ENCODE data around the gene SNUPN. TPM values are rescaled to one million over a fixed set of nuclear protein-coding genes. Genes with fewer than 3 reads are reported as not detected.
"Not testable (repeated sequence)": the region's sequence is repeated elsewhere in the genome, so short reads cannot be mapped to it uniquely, and the experiment has no call there.

SNUPN gene
- total RNA-seq, 4 donors from 2014 or later = 16.5 to 19.7 (median 18.1) TPM

- WGBS, 2 donors = 91 to 98% methylated on average over 5 of the region's 5 CpGs
- DNase-seq (ENCODE audit: low spot score in 2 of 2) = no peak
- TF ChIP-seq POLR2A (IDR thresholded peaks at IDR 0.05) = no peak
- no peak for TF ChIP-seq CTCF (IDR thresholded peaks at IDR 0.05)
- no peak overlapping the region for H3K4me3 ChIP-seq (ENCODE audit: low read depth, poor library complexity, severe bottlenecking)
- intact Hi-C loops (cut with DNase I; ENCODE audit: low total_unique reads) = no loop called here
Observed at GRCh38 chr15:75589071-75589470, 36.5 kb downstream of the SNUPN start.

GRCh38 chr15:75586422-75586821 is 39.1 kb downstream of the SNUPN start:
- 96 to 97% methylated on average over 5 of the region's 5 CpGs for WGBS, 2 donors
- intact Hi-C loops (cut with DNase I; ENCODE audit: low total_unique reads); DNase-seq (ENCODE audit: low spot score in 2 of 2); H3K4me3 ChIP-seq (ENCODE audit: low read depth, poor library complexity, severe bottlenecking): not testable (repeated sequence)

GRCh38 chr15:75584121-75584520 is 41.4 kb downstream of the SNUPN start:
- intact Hi-C loops (cut with DNase I; ENCODE audit: low total_unique reads) = no loop called here
- H3K4me3 ChIP-seq (ENCODE audit: low read depth, poor library complexity, severe bottlenecking) = no peak overlapping the region
- no peak for DNase-seq (ENCODE audit: low spot score in 2 of 2)
- 43 to 53% methylated on average over 4 of the region's 4 CpGs for WGBS, 2 donors
- TF ChIP-seq CTCF (IDR thresholded peaks at IDR 0.05) (no peak), POLR2A (IDR thresholded peaks at IDR 0.05) (no peak)

- no peak overlapping the region for H3K4me3 ChIP-seq (ENCODE audit: low read depth, poor library complexity, severe bottlenecking)
- WGBS, 2 donors = 29 to 53% methylated on average over 5 of the region's 5 CpGs
- peak in 1 of 2 donors; percentile 36 for DNase-seq (ENCODE audit: low spot score in 2 of 2)
- TF ChIP-seq CTCF (IDR thresholded peaks at IDR 0.05) (no peak), POLR2A (IDR thresholded peaks at IDR 0.05) (no peak)
- intact Hi-C loops (cut with DNase I; ENCODE audit: low total_unique reads) = no loop called here
Observed at GRCh38 chr15:75583701-75584100, 41.8 kb downstream of the SNUPN start.

- intact Hi-C loops (cut with DNase I; ENCODE audit: low total_unique reads) = not testable (repeated sequence)
Observed at GRCh38 chr15:75582943-75583342, 42.6 kb downstream of the SNUPN start.

GRCh38 chr15:75578948-75579920 is 46.3 kb downstream of the SNUPN start, which contains the start of gene PTPN9:
Gene PTPN9 (minus strand): TSS chr15:75579315. CDS start chr15:75578776, 539 bp downstream.
- WGBS, 2 donors = 1% methylated on average over 69 to 78 of the region's 78 CpGs
- TF ChIP-seq CTCF (IDR thresholded peaks at IDR 0.05) = no peak
- no peak for TF ChIP-seq POLR2A (IDR thresholded peaks at IDR 0.05)
- intact Hi-C loops (cut with DNase I; ENCODE audit: low total_unique reads) = no loop called here
- peak within 1 kb of the TSS; percentile 72 for H3K4me3 ChIP-seq (ENCODE audit: low read depth, poor library complexity, severe bottlenecking)
- peak; percentile 59 to 95 for DNase-seq (ENCODE audit: low spot score in 2 of 2)

More at GRCh38 chr15:75582943-75583342, 42.6 kb downstream of the SNUPN start:
- 88 to 89% methylated on average over 5 of the region's 5 CpGs for WGBS, 2 donors
- not testable (repeated sequence) for H3K4me3 ChIP-seq (ENCODE audit: low read depth, poor library complexity, severe bottlenecking); DNase-seq (ENCODE audit: low spot score in 2 of 2)
